ENCODE data around the gene PDXK.

DNA sequence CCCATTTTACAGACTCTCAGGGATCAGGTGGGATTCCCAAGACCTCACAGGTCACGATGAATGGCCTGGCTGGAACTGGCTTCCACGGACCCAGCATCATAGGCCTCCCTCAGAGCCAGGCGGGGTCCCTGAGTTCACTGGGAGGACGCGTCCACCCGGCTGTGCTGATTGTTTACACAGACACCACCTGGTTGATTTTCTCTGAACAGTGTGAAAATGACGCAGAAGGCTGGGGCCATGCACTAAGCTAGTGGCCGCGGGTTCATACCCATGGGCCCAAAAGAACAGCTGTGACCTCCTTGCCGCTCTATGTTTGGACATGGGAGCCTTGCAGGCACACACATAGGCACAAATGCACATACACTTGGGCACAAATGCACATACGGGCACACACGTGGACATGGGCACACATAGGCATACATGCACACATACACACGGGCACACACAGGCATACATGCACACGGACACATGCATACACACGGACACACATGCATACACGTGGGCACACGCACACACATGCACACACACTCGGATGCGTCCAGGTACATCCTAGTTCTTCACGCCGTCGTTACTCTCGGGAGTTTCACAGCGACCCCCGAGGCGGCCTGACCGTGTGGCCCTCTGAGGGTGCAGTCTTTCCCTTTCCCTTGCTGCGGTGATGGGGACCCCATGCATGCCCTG is 34.0 kb downstream of the PDXK start:
- TF ChIP-seq CEBPB (IDR thresholded peaks at IDR 0.05) (no peak), RAD21 (IDR thresholded peaks at IDR 0.05; ENCODE audit: low read depth) (no peak), EP300 (IDR thresholded peaks at IDR 0.05; ENCODE audit: borderline replicate concordance) (no peak), TAF1 (IDR thresholded peaks at IDR 0.05; ENCODE audit: low read depth) (no peak), CREB1 (IDR thresholded peaks at IDR 0.05; ENCODE audit: low read depth) (no peak), EGR1 (IDR thresholded peaks at IDR 0.05) (no peak), FOXM1 (IDR thresholded peaks at IDR 0.05; ENCODE audit: borderline replicate concordance, low read depth) (no peak), ZBTB7A (IDR thresholded peaks at IDR 0.05; ENCODE audit: low read depth) (no peak), YY1 (IDR thresholded peaks at IDR 0.05; ENCODE audit: low read depth) (no peak), TEAD4 (IDR thresholded peaks at IDR 0.05) (no peak)
- TF ChIP-seq, protein P1, sequence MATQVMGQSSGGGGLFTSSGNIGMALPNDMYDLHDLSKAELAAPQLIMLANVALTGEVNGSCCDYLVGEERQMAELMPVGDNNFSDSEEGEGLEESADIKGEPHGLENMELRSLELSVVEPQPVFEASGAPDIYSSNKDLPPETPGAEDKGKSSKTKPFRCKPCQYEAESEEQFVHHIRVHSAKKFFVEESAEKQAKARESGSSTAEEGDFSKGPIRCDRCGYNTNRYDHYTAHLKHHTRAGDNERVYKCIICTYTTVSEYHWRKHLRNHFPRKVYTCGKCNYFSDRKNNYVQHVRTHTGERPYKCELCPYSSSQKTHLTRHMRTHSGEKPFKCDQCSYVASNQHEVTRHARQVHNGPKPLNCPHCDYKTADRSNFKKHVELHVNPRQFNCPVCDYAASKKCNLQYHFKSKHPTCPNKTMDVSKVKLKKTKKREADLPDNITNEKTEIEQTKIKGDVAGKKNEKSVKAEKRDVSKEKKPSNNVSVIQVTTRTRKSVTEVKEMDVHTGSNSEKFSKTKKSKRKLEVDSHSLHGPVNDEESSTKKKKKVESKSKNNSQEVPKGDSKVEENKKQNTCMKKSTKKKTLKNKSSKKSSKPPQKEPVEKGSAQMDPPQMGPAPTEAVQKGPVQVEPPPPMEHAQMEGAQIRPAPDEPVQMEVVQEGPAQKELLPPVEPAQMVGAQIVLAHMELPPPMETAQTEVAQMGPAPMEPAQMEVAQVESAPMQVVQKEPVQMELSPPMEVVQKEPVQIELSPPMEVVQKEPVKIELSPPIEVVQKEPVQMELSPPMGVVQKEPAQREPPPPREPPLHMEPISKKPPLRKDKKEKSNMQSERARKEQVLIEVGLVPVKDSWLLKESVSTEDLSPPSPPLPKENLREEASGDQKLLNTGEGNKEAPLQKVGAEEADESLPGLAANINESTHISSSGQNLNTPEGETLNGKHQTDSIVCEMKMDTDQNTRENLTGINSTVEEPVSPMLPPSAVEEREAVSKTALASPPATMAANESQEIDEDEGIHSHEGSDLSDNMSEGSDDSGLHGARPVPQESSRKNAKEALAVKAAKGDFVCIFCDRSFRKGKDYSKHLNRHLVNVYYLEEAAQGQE (IDR thresholded peaks at IDR 0.05; ENCODE audit: low read depth): no peak
- TF ChIP-seq, protein P2, sequence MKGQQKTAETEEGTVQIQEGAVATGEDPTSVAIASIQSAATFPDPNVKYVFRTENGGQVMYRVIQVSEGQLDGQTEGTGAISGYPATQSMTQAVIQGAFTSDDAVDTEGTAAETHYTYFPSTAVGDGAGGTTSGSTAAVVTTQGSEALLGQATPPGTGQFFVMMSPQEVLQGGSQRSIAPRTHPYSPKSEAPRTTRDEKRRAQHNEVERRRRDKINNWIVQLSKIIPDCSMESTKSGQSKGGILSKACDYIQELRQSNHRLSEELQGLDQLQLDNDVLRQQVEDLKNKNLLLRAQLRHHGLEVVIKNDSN (IDR thresholded peaks at IDR 0.05): no peak
- TF ChIP-seq, protein P3, sequence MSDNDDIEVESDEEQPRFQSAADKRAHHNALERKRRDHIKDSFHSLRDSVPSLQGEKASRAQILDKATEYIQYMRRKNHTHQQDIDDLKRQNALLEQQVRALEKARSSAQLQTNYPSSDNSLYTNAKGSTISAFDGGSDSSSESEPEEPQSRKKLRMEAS (IDR thresholded peaks at IDR 0.05): no peak

Measured in Ishikawa (cell line).